Activated CD4-positive, alpha-beta memory T cell treated with anti-CD3 and anti-CD28 coated beads for 36 hours (primary cell): Measurements from ENCODE around the gene STK32C. TPM values are rescaled to one million over a fixed set of nuclear protein-coding genes. Genes with fewer than 3 reads are reported as not detected.

Experiments used
- CTCF ChIA-PET: fragments of 350-600 bp; sonication (Branson Sonifier 250); formaldehyde crosslinking; loops from one replicate; lab custom pipeline; 2021; ENCODE audit warnings: antibody characterized with exemption, inconsistent platforms; lab: Charles Lee
- POLR2A ChIA-PET: fragments of 350-600 bp; sonication (Branson Sonifier 250); formaldehyde crosslinking; loops from one replicate; lab custom pipeline; 2021; ENCODE audit warnings: antibody characterized with exemption; lab: Charles Lee
- DNase-seq: peaks from one replicate; pipeline ENCODE4 v3.0.0-alpha.2; 2020
- H3K27ac Mint-ChIP-seq: one replicate; pipeline ENCODE4 v1.8.0; 2021; ENCODE audit warnings: mixed read lengths
- H3K27me3 Mint-ChIP-seq: one replicate; pipeline ENCODE4 v1.8.0; 2021; ENCODE audit warnings: mixed read lengths
- H3K36me3 Mint-ChIP-seq: one replicate; pipeline ENCODE4 v1.8.0; 2021; ENCODE audit warnings: mixed read lengths
- H3K4me1 Mint-ChIP-seq: one replicate; pipeline ENCODE4 v1.8.0; 2021; ENCODE audit warnings: low read depth, mixed read lengths
- H3K4me3 Mint-ChIP-seq: one replicate; pipeline ENCODE4 v1.8.0; 2021; ENCODE audit warnings: mild to moderate bottlenecking, mixed read lengths
- H3K9me3 Mint-ChIP-seq: one replicate; pipeline ENCODE4 v1.8.0; 2021; ENCODE audit warnings: mixed read lengths
- intact Hi-C: fragments of 100-400 bp; cut with micrococcal nuclease; formaldehyde crosslinking; loops from one replicate; pipeline ENCODE4 v1.15.1; 2023
- total RNA-seq, 2 experiments: library from RNA; stranded (reverse); gene quantifications; one replicate each; pipeline ENCODE4 v1.2.3, GENCODE V29; 2021

STK32C gene
- total RNA-seq, 2 experiments from 2014 or later = 14.8 to 16.1 TPM

GRCh38 chr10:132202070-132202970 is 105.4 kb downstream of the STK32C start:
- CTCF ChIA-PET = no interaction called here
- Mint-ChIP-seq H3K36me3 (no peaks in the 10 kb centered on the region), H3K27ac (no peak overlapping the region), H3K4me3 (no peak overlapping the region), H3K4me1 (no peaks in the 10 kb centered on the region), H3K9me3 (no peaks in the 10 kb centered on the region), H3K27me3 (no peaks in the 10 kb centered on the region)
- POLR2A ChIA-PET = no interaction called here
- intact Hi-C loops = no loop called here
- no peak for DNase-seq

GRCh38 chr10:132201111-132201969 is 106.4 kb downstream of the STK32C start:
- Mint-ChIP-seq H3K4me1 (no peaks in the 10 kb centered on the region), H3K4me3 (no peak overlapping the region), H3K27me3 (no peaks in the 10 kb centered on the region), H3K36me3 (no peaks in the 10 kb centered on the region), H3K9me3 (no peaks in the 10 kb centered on the region), H3K27ac (no peak overlapping the region)
- ChIA-PET POLR2A (no interaction called here), CTCF (interaction anchor here (1.0 kb wide), 1 partner anchor 59 kb away, joined by 3 read pairs; no protein-coding TSS in a partner anchor)
- DNase-seq = no peak
- intact Hi-C loops = no loop called here

DNA sequence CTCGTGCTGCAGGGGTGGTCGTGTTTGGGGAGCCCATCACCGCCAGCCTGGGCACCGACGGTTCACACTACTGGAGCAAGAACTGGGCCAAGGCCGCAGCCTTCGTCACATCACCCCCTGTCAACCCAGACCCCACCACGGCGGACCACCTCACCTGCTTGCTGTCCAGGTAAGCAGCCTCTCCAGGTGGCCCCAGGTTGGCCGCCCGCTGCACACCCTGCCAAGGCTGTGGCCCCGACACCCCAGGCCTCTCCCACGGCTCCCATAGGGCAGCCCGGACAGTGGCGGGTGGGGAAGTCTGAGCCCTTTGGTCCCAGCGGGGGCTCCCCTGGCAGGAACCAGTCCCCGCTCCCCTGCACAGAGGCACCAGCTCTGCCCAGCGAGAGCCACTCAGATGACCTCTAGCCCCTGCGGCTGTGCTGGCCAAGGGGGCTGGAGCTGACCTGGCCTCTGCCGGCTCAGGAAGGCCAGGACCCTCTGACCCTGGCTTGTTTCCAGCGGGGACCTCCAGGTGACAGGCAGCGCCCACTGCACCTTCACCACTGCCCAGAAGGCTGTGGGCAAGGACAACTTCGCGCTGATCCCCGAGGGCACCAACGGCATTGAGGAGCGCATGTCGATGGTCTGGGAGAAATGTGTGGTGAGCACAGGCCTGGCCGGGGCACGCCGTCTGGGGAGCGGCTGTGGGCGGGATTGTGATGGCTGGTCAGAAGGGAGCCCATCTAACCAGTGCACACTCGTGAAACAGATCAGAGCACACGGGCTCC is 107.2 kb downstream of the STK32C start:
- POLR2A ChIA-PET = no interaction called here
- Mint-ChIP-seq H3K9me3 (no peaks in the 10 kb centered on the region), H3K4me1 (no peaks in the 10 kb centered on the region), H3K4me3 (no peak overlapping the region), H3K27me3 (no peaks in the 10 kb centered on the region), H3K36me3 (no peaks in the 10 kb centered on the region), H3K27ac (no peak overlapping the region)
- intact Hi-C loops = no loop called here
- CTCF ChIA-PET = interaction anchor here (1.0 kb wide), 1 partner anchor 59 kb away, joined by 3 read pairs; no protein-coding TSS in a partner anchor
- no peak for DNase-seq

DNA sequence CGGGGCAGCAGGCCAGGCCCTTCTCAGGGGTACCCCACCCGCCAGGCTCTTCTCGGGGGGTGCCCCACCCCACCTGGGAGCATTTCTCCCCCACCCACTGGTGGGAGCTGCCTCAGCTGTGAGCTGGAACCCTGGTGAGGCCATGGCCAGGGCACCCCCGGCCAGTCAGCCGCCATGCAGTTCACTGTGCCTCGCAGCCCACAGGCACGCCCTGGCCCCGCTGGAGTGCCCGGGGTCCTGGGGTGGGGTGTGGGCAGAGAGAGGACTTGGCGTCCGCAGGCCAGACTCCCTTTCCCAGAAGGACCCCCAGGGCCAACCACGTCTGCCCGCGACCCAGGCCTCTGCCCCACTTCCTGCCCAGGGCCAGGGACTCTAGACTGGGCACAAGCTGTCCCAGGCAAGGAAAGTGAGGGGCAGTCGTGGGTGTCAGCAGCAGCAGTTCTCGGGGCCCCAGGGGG is 107.9 kb downstream of the STK32C start:
- no peaks in the 10 kb centered on the region for H3K36me3 Mint-ChIP-seq
- H3K27ac Mint-ChIP-seq = no peak overlapping the region
- no peaks in the 10 kb centered on the region for H3K27me3 Mint-ChIP-seq
- intact Hi-C loops = no loop called here
- CTCF ChIA-PET = no interaction called here
- H3K4me3 Mint-ChIP-seq = no peak overlapping the region
- no peak for DNase-seq
- H3K9me3 Mint-ChIP-seq = no peaks in the 10 kb centered on the region
- no peaks in the 10 kb centered on the region for H3K4me1 Mint-ChIP-seq
- POLR2A ChIA-PET = no interaction called here

DNA sequence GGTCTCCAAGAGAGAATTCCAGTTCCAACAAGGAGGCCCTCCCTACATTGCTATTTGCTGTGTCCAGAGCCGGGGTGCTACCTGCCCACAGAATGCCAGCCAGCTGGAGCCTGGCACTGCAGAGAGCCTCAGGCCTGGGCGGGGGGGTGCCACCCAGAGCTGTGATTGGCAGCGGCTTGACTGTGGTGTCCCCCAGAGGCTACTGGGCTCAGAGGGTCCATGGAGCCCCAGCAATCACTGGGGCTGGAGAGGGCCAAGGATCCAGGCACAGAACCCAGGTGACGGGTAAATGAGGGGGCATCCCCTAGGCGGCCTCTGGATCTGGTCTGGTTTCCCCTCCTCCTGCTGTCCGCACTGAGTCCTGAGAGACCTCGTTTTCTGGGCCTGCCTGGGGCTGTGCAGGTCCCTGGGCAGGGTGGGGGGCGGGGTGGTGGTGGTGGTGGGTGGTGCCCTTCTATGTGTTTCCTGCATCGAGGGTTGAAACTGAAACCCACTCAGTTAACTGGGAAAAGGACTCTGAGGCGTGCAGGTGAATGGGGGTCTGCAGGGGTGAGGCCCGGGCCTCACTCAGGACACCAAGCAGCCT is 108.4 kb downstream of the STK32C start:
- intact Hi-C loops = no loop called here
- POLR2A ChIA-PET = no interaction called here
- Mint-ChIP-seq H3K4me1 (no peaks in the 10 kb centered on the region), H3K4me3 (no peak overlapping the region), H3K27me3 (no peaks in the 10 kb centered on the region), H3K36me3 (no peaks in the 10 kb centered on the region), H3K27ac (no peak overlapping the region), H3K9me3 (no peaks in the 10 kb centered on the region)
- DNase-seq = no peak
- CTCF ChIA-PET = no interaction called here

DNA sequence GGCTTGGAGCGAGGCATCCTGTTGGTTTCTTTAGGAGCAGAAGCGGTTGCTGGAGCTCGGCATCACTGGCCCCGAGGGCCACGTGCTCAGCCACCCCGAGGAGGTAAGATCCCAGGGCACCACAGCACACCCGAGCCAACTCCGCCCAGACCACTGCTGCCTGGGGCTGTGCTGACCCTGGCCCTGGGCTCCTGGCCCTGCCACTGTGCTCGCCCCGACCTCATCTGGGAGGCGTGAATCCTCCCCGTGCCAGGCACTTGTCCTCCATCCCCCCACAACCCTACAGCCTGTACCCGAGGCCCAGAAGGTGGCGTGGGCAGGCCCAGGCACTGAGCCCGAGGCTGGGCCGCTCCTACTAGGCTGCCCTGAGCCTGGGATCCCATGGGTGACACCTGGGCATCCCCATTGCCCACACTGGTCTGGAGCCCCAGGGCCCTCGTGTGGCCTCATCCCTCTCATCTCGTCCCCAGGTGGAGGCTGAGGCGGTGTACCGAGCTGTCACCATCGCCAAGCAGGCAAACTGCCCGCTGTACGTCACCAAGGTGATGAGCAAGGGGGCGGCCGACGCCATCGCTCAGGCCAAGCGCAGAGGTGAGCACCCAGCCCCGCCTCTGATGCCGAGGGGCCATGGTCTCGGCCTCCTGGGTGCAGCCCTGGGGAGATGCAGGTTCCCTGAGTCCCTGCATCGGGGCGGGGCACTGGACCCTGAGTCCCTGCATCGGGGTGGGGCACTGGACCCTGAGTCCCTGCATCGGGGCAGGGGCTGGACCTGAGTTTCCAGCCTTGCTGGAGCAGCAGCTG is 109.2 kb downstream of the STK32C start:
- no peak for DNase-seq
- H3K4me1 Mint-ChIP-seq = no peaks in the 10 kb centered on the region
- no peak overlapping the region for H3K27ac Mint-ChIP-seq
- intact Hi-C loops = no loop called here
- ChIA-PET CTCF (no interaction called here), POLR2A (no interaction called here)
- no peaks in the 10 kb centered on the region for H3K36me3 Mint-ChIP-seq
- H3K9me3 Mint-ChIP-seq = no peaks in the 10 kb centered on the region
- no peak overlapping the region for H3K4me3 Mint-ChIP-seq
- H3K27me3 Mint-ChIP-seq = no peaks in the 10 kb centered on the region

- intact Hi-C loops = no loop called here
- Mint-ChIP-seq H3K4me3 (no peak overlapping the region), H3K27me3 (no peaks in the 10 kb centered on the region), H3K36me3 (no peaks in the 10 kb centered on the region), H3K27ac (no peak overlapping the region), H3K9me3 (no peaks in the 10 kb centered on the region), H3K4me1 (no peaks in the 10 kb centered on the region)
- ChIA-PET CTCF (no interaction called here), POLR2A (no interaction called here)
- no peak for DNase-seq
Measured at GRCh38 chr10:132198068-132198370, 109.7 kb downstream of the STK32C start.

- ChIA-PET POLR2A (no interaction called here), CTCF (no interaction called here)
- Mint-ChIP-seq H3K9me3 (no peaks in the 10 kb centered on the region), H3K27ac (no peak overlapping the region), H3K4me1 (no peaks in the 10 kb centered on the region), H3K4me3 (no peak overlapping the region), H3K36me3 (no peaks in the 10 kb centered on the region), H3K27me3 (no peaks in the 10 kb centered on the region)
- intact Hi-C loops = no loop called here
- no peak for DNase-seq
Measured at GRCh38 chr10:132197271-132198067, 110.3 kb downstream of the STK32C start.

DNA sequence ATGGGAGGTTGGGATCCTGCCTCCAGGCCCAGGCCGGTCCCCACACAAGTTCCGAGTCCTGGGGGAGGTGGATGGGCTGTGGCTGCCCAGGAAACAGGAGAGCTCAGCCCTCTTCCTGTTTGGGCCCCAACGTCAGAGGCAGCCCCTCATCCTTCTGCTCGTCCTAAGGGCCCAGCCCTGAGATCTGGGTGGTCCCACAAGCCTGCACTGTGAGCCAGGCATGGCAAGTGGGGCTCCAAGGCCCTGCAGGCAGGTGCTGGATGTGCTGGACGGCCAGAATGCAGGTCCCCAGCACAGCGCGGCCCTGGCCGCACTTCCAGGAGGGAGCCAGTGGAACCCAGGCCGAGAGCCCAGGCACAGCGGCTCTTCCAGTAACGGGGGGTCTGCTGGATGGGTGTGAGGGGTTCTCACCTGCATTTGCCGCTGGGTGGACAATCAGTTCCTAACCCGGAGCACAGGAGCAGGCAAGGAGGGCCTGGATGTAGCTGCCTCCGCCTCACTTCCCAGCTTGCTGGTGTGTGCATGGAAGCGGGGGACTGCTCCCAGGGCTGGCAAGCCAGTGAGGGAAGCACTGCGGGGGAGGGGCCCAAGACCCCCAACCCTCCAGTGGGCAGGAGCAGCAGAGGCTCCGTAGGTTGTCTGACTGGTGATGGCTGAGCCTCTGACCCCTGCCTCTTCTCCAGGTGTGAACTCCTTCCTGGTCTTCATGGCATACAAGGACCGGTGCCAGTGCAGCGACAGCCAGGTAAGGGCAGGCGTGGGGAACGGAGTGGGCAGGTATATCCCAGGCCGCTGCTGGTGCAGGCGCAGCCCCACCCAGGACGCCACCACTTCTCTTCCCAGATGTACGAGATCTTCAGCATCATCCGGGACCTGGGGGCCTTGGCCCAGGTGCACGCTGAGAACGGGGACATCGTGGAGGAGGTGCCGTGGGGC is 111.3 kb downstream of the STK32C start:
- H3K4me1 Mint-ChIP-seq = no peaks in the 10 kb centered on the region
- intact Hi-C loops = no loop called here
- ChIA-PET CTCF (interaction anchor here (0.7 kb wide), 1 partner anchor 213 kb away, joined by 3 read pairs; no protein-coding TSS in a partner anchor), POLR2A (no interaction called here)
- H3K4me3 Mint-ChIP-seq = no peak overlapping the region
- H3K27me3 Mint-ChIP-seq = no peaks in the 10 kb centered on the region
- no peak for DNase-seq
- H3K36me3 Mint-ChIP-seq = no peaks in the 10 kb centered on the region
- no peak overlapping the region for H3K27ac Mint-ChIP-seq
- H3K9me3 Mint-ChIP-seq = no peaks in the 10 kb centered on the region
